ENCODE results near the gene MUC4.

DNA sequence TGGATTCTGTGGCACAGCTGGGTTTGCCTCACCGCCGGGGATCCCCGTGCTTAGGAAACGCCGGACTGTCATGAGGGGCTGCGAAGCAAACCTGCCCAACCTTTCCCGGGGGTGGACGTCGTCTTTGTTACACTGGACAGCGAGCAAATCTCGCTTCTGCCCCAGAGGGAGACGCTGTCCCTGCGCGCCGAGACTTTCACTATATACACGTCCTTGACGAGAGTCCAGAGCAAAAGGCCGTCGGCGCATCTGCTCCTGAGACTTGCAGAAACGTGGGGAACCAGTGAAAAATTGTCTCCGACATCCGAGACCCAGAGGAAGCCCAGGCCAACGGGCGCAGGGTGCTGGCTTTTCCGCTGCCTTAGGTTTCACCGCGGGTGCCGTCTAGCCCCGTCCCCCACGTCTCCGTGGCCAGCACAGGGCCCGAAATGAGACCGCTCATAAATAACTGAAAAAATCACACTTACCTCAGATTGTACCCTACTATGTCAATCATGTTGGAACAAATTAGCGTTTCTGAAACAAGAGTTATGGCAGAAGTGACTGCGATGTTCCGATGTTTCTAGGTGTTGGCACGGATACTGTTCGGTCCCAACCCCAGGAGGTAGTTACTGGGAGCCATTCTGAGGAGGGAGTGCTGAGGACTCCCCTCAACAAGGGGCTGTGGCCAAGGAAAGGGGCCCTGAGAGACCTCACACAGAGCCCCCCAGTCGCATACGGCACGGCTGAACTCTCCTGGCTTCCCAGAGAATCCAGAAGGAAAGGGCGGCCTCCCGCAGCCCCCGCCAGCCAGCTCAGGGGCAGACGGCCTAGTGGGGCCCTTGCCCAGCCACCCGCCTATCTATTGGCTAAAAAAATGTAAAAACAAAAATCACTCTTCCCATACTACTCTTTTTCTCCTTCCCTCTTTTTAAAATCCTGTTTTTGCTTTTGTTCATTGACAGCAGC, 14.4 kb upstream of the MUC4 start:
- TF ChIP-seq POLR2A (IDR thresholded peaks at IDR 0.05) (no peak), EP300 (IDR thresholded peaks at IDR 0.05) (no peak)

Data from stomach (tissue), 4 donors.